HL-60/S4 treated with phorbol 12-myristate 13-acetate at 8.2 ng/mL for 4 days and 3 days (cell line): Measurements from ENCODE around the gene CACNA1B.

Experiments used
- in situ Hi-C: fragments of 300-500 bp; cut with MboI; formaldehyde crosslinking; loops from 2 replicates; pipeline ENCODE4 v1.15.0; 2022; ENCODE audit warnings: low sequenced_read_pairs

Gene CACNA1B

DNA sequence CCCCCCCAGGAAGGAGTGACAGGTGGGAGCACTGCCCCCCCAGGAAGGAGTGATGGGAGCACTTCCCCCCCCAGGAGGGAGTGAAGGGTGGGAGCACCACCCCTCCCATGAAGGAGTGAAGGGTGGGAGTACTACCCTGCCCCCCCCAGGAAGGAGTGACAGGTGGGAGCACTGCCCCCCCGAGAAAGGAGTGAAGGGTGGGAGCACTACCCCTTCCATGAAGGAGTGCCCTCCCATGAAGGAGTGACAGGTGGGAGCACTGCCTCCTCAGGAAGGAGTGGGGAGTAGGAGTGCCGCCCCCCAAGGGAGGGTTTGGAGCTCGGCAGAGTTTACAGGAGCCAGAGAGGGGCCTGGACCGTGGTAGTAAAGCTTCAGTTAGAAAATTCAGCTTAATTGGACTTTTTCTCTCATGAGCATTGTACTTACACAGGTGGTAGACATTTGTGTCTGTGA is 100.7 kb downstream of the CACNA1B start:
- in situ Hi-C loops: no loop called here

DNA sequence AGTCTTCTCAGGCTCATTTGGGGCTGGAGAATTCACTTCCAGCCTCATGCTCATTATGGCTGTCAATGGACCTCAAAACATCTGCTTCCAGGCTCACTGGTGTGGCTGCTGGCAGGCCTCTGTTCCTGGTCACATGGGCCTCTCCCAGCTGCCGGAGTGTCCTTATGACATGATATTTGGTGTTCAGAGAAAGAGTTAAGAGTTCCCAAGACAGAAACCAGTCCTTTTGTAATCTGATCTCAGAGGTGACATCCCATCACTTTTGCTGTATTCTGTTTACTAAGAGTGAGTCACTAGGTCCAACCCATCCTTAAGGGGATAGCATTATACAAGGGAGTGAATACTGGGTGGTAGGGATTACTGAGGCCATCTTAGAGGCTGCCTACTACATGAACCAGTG is 104.6 kb downstream of the CACNA1B start:
- in situ Hi-C loops: no loop called here

DNA sequence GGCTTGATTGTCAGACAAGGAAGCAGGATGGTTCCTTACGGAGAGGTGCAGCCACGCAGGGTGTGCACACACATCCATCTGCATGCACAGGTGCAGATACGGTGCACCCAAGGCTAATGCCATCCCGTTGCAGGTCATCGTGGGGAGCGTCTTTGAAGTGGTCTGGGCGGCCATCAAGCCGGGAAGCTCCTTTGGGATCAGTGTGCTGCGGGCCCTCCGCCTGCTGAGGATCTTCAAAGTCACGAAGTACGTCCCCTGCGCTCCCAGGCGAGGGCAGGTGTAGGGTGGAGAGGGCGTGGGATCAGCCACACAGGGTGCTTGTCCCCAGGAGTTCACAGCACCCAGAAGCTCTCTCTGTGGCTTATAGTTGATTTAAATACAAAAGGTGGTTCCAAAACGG is 106.4 kb downstream of the CACNA1B start:
- in situ Hi-C loops: no loop called here

DNA sequence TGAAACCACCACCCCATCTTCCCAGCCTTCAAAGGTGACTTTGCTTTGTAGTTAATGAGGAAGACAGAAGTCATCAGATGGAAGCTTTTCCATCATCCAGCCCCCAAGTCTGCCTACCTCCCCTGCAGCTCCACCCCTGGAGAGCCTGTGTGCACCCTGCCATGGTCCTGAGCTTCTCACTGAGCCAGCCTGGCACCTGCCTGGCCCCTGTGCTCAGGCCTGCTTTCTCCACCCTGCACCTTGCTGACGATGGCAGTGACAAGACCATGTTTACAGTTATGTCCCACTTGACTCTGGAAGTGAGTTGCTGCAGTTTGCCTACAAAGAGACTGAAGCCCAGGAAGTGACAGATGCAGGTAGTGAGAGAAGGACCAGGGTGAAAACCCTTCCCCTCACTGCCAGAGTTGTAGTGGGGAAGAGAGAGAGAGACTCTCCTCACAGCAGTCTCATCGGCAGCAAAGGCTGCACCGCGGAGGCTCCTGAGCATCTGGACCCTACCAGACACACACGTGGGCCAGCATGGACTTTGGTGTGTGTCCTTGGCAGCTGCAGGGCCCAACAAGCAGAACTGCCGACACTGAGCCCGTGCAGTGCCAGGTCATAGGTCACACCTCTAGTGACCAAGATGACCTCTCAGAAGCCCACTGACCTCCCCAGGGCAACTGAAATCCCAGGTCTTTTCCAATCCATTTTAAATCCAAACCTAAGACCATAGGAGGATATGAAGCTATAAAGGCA is 107.1 kb downstream of the CACNA1B start:
- in situ Hi-C loops: no loop called here

DNA sequence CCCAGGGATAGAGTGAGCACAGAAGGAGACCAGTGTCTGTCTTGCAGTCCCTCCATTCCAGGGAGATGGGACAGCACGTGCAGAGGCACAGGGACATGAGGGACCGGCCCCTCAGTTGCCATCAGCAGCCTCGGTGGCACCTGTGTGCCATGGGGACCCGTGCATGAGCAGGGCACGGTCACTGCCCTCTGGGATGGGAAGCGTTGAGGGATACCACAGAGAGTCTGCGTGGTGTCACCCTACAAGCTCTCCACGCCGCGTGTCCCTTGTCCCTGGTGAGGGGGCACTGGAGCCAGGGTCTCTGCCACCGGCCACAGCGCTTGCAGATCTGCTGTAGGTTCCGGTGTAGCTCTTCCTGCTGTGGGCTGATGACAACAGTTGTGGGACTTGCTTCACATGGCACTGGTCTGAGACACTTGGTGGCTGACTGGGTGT is 108.1 kb downstream of the CACNA1B start:
- in situ Hi-C loops: no loop called here

DNA sequence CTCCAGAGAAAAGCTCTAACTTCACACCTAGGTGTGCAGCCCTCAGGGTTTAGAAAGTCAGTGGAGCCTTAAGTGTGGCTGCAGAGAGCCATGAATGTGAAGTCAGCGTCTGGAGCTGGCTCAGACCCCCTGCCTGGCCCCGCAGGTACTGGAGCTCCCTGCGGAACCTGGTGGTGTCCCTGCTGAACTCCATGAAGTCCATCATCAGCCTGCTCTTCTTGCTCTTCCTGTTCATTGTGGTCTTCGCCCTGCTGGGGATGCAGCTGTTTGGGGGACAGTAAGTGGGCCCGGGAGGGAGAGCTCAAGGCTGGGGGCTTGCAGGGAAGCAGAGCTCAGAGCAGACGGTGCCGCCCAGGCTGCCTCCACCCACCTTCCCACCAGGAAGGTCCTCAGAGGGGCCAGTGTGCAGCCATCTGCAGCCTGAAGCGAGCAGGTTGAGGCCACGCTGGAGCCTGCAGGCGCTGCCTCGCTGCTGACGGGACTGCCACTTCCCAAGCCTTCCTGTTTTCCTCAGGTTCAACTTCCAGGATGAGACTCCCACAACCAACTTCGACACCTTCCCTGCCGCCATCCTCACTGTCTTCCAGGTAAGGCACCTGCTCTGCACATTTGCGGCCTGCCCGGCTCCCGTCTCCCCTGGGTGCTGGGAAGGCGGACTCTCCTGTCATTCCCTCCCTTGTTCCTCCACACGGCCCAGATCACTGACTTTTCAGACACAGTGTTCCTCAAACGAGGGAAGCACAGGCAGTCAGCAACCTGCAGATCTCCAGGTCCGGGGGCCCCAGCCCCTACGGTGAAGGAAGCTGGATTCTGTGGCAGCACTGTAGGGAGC is 108.9 kb downstream of the CACNA1B start:
- in situ Hi-C loops: no loop called here

DNA sequence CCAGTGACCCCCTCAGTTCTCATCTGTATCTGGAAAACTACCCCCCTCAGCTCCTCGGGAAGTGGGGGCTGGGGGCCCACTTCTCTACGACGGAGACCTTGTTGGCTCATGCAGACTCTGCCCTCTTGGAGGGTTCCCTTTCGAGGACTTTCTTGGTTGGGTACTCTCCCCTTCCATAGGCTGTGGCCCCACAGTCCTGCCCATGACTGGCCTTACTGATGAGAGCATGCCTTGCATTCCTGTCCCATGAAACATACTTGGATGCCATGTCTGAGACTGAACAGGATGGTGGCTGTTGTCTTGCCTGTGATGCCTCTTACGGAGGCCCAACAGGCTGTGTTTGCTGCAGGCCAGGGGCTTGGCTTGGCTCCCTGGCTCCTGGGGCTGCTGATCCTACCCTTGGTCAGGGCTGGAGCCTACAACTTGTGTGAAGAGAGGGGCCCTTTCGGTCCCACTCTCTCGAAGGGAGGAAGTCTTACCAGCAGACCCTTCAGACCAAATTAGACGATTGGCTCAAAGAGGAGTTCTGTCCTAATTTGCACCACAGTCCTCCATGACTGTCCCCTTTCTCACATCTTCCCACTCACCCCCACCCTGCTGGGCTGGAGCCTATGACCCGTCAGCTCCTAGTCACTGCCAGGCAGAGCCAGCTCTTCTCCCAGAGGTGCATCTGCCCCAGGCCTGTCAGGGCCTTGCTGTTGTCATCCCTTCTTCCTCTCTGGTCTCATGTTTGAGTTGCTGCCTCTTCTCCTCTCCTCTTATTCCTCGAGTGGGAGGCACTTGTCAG is 109.9 kb downstream of the CACNA1B start:
- in situ Hi-C loops: no loop called here

DNA sequence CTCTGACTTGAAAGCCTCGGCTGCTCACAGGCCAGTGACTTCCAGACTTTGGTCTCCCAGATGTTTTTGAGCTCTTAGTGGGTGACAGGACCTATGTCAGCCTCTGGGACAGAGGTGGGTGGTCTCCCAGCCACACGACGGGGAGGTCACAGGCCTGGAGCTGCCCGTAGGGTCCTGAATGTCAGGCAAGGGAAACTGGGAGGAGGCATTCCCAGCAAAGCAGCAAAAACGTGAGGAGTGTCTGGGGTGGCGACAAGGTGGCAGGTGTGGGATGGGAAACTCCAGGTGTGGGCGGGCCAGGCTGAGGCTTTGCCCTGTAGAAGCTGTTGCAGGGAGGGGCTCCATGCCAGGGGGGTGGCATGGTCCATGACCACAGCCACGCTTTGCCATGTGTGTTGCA is 110.5 kb downstream of the CACNA1B start:
- in situ Hi-C loops: no loop called here

DNA sequence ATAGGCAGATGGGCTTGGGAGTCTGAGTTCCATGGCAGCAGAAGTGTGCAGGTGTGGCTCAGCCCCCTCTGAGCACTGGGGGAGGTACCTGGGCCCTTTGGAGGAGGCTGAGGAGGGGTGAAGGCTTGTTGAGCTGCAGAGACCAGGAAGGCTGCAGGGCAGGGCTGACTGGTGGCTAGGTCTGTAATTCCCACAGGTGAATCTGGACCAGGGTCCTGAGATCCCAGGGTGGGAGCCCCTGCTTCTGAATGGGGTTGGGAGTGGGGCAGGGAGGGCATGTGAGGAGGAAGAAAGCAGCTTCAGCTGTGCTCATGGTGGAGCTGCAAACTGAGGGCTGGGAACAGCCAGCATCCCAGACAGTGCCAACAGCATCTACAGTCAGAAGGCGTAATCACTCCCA is 111.1 kb downstream of the CACNA1B start:
- in situ Hi-C loops: no loop called here

DNA sequence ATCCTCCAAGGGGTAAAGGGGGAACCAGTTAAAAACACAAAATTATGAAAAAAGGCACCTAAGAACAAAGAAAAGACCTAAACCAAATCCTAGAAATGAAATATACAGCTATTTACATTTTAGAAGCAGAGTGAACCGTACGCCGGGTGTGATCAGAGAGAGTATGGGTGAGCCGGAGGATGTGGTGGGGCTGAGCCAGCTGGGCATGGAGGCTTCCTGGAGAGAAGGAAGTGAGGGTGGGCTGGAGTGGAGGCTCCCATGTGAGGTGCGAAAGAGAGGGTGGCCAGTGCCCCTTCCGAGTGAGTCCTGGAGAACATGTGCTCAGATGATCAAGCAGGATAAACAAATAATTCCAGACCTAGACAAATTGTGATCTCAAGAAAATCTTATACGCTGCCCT is 111.6 kb downstream of the CACNA1B start:
- in situ Hi-C loops: no loop called here

DNA sequence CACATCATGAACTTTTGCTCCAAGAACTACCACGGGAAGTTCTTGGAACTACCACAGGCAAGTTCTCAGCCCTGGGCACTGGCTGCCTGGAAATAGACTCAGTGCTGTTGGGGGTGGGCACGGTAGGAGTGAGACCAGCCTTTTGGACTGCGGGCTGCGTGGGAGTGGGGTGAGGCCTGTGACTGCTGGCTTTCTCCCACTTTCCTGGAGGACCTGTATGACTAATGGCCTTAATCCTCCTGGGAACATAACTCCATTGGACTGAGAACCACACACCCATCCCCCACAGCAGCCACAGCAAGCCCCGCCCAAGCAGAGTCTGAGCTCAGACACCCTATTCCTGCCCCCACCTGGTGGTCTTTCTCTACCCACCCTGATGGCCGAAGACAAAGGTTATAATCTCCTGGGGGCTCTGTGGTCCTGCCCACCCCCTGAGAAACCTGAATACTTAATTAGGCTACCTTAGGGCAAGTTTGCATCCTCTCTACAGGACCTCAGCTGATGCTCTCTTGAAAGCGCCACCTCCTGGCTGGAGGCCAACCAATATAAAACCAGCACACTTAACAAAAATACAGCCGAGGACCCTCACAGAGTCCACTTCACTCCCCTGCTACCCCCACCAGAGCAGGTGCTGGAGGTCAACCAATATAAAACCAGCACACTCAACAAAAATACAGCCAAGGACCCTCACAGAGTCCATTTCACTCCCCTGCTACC is 112.6 kb downstream of the CACNA1B start:
- in situ Hi-C loops: no loop called here

DNA sequence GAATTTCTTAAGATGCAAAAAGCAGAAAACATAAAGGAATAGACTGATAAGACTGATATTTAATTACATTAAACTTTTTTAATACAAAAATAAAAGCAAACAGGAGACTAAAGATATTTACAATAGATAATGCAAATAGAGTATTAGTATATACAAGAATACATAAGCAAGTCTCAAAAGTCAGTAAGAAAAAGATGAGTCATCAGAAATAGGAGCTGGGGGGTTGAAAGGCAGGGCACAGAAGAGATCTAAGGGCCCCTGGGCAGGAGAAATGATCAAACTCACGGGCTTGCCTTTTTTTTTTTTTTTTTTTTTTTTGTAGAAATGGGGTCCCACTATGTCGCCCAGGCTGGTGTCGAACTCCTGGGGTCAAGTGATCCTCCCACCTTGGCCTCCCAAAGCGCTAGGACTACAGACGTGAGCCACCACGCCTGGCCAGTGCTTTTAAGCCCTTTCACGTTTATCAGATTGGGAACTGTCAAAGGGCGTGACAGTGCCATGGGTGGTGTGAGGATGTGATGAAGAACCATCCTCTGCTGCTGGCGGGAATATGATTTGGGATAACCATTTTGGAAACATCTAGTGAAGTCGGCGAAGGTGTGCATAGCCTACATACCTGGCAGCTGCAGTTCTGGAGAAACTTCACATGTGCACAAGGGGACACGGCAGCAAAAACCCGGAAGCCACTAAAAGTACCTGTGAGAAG is 126.1 kb downstream of the CACNA1B start:
- in situ Hi-C loops: no loop called here

DNA sequence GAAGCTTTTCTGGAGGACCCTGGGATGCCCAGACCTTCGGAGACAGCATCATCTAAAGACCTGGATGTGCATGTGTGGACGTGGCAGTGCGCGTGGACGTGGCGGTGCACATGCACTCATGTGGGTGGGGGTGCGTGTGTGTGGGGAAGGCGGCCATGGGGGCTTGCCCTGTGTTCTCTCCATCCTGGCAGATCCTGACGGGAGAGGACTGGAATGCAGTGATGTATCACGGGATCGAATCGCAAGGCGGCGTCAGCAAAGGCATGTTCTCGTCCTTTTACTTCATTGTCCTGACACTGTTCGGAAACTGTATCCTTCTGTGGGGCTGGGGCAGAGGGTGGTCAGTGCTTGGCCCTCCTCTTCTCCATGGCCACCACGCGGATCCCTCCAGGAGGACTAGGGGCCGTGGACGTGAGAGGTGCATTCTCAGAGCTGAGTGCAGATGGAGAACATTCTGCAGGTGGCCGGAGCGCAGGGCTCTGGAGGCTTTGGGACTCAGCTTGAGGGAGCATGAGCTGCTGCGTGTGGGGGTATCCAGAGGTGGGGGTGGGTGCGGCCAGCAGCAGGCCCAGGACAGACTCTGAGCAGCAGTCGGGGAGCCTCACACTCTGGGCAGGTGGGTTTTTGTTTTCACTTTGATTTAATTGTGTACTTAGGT is 129.1 kb downstream of the CACNA1B start:
- in situ Hi-C loops: no loop called here

DNA sequence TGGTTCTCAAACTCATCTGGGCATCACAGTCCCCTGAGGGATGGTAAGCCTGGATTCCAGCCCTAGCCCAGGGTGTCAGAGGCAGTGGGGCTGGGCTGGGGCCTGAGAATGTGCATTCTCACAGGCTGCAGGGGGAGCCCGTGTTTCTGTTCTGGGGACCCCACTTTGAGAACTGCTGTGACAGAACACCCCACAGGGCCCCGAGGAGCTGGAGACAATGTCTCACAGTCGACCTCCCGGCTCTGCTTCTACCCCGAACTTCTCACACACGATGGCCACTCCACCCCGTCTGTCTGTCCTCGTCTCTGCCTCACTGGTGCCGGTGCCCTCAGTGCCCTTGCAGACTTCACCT is 130.0 kb downstream of the CACNA1B start:
- in situ Hi-C loops: no loop called here

DNA sequence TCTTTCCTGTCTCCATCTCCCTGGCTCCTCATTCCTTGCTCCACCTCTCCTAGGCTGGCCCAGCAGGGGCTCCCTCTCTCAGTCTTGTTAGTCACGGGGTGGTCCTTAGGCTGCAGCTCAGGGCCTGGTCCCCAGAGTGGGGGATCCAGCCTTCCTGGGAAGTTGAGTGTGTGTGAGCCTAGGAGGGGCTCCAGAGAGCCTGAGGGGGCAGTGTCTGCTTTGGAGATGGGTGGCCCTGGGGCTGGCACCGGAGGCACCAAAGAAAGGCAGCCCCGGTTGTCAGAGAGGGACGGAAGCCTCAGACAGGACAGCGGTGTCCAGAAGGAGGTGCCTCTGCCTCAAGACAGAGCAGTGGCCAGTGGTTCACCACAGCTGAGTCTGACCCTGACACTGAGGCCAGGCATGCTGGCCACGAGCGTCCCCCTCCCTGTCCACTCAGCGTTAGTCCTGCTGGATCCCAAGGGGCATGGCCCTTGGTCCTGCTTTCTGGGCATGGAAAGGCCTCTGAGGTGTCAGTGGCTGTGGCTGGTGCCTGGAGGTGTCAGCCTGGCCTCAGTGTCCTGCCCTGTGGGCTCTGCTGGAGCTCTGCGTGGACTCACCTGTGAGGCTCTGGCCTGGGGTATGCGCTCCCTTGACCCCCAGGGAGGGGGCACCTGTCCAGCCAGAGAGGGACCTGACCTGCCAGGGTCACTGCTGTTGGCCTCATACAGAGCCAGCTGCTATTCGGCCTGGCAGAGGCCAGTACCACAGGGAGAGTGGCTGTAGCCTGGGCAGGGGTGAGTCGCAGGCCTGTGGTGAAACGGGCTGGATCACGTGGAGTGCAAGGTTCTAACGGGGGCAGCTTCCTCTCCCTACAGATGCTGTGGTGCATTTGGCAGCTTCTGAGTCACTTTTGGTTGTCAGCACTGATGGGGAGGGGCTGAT is 130.6 kb downstream of the CACNA1B start:
- in situ Hi-C loops: no loop called here

DNA sequence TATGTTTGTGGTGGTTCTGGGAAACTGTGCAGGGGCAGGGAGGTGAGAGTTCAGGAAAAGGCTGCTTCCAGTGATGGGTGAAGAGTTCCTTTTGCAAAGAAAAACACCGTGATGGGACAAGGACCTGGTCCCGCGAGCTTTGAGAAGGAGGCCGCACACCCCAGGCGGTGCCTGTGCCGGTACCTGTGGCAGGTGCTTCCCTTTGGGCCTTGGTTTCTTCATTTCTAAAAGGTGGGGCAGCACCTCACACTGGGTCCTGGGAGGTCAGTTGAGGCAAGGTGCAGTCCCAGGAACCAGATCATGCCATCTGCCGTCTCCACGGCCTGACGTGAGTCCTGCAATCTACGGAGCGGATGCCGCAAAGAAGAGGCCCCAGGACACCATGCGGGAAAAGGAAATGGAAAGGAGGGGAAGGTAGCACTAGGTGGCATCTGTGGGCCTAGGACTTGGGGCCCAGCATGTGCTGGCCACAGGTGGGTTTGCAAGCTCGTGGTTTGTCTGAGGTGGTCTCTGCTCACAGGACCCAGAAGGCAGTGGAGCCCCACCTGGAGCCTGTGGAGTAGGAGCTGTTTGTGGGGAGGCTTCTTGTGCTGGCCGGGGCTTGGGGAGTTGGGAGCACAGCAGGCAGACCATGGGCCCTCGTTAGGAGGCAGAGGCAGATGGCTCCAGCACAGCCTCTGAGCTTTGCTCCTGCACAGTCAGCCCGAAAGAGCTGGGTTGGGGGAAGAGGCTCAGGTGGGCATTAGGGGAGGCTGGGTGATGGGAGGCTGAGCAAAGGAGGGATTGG is 131.6 kb downstream of the CACNA1B start:
- in situ Hi-C loops: no loop called here

DNA sequence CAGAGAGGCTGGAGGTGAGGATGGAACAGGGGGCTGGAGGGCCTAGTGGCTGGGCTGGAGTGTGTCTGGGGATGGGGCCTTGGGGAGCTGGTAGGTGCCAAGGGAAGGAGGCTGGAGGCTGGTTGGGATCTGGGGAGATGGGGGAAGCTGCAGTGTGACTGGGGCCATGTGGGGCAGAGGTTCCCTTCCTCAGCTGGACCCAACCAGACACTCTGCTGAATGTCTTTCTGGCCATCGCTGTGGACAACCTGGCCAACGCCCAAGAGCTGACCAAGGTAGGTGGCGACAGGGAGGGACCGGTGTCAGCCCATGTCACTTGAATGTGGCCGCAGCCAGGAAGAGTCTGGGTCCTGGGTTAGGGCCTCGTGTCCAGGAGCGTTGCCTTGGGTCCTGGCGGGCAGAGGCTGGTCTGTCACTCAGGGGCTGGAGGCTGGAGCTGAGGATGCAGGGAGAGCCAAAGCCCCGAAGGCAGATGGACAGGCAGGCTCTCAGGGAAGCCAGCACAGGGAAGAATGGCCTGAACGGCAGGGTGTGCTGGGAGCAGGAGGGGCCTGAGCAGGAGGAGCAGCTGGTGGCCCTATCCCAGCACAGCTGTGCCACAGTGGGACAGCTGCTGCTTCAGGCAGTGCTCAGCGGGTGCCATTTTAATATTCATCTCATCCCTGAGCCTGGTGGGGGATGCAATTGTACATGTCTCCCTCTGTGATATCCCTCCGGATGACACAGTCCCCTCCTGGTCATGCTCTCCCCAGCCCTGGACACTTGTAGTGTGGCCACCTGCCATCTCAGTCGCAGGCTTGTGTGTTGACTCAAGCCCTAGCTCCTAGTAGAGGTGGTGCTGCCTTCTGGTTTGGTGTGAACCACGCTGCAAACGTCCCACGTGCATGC is 132.5 kb downstream of the CACNA1B start:
- in situ Hi-C loops: no loop called here
